Body of pancreas (tissue), 4 donors: ENCODE data around the gene COBL. TPM values are rescaled to one million over a fixed set of nuclear protein-coding genes. Genes with fewer than 3 reads are reported as not detected.

ENCODE experiments used
- ATAC-seq: fragments of 150-250 bp; one replicate; pipeline ENCODE4 v1.9.1; 2016
- DNase-seq, 4 donors: peaks; one replicate each; pipeline ENCODE4 v3.0.0-alpha.2; 2019
- H3K27ac ChIP-seq, 4 donors: fragments of 200-600 bp; sonication (generic); 1 replicate in 3 of 4; 2 replicates in 1 of 4; pipeline versions ENCODE4 v1.5.1 to v1.6.1; 2016 to 2019; ENCODE audit warnings: mild to moderate bottlenecking in 1 of 4, mixed read lengths in 1 of 4, moderate library complexity in 1 of 4
- H3K27me3 ChIP-seq, 2 donors: fragments of 200-600 bp; sonication (generic); one replicate each; pipeline ENCODE4 v1.6.0; 2016; ENCODE audit warnings: mild to moderate bottlenecking in 1 of 2
- H3K36me3 ChIP-seq, 2 donors: fragments of 200-600 bp; sonication (generic); replicated peaks in 1 of 2; 2 replicates each; pipeline ENCODE4 v1.5.1; 2016; ENCODE audit warnings: low read depth in 2 of 2; ENCODE audit not compliant: insufficient read depth in 1 of 2
- H3K4me1 ChIP-seq: fragments of 200-600 bp; sonication (generic); one replicate; pipeline ENCODE4 v1.6.0; 2016
- H3K4me3 ChIP-seq, 2 donors: fragments of 200-600 bp; sonication (generic); 1 replicate in 1 of 2; 2 replicates in 1 of 2; pipeline ENCODE4 v1.5.1; 2016 to 2019
- H3K9me3 ChIP-seq, 3 donors: fragments of 200-600 bp; sonication (generic); 1 replicate in 2 of 3; 2 replicates in 1 of 3; pipeline ENCODE4 v1.5.1; 2016
- POLR2A ChIP-seq, 3 donors: fragments of 450-650 bp; IDR thresholded peaks; one replicate each; pipeline ENCODE4 v1.6.1; 2016; ENCODE audit warnings: antibody characterized with exemption in 3 of 3, mild to moderate bottlenecking in 2 of 3
- WGBS, 2 donors: methylation state at CpG; one replicate each; pipeline ENCODE4 v1.1.5; 2017; 5-methylcytosine and 5-hydroxymethylcytosine counted together
- intact Hi-C: fragments of 100-400 bp; cut with DNase I; formaldehyde crosslinking; loops from one replicate; pipeline ENCODE4 v1.15.1; 2023
- total RNA-seq, 2 donors: library from RNA; depleted of rRNA; stranded (reverse); fragments of >200 nt; gene quantifications; one replicate each; pipeline ENCODE4 v1.1.0, GENCODE V29; 2016
- TF ChIP-seq, protein P1 (sequence below), 7 experiments: fragments of 450-650 bp in 4 of 7; fragments of 200-600 bp in 3 of 7; sonication (generic) in 3 of 7; IDR thresholded peaks; one replicate each; pipeline ENCODE4 v1.5.1; 2016 to 2019; ENCODE audit warnings: antibody characterized with exemption in 7 of 7

Gene COBL
- total RNA-seq, 2 donors from 2014 or later: 22.3 to 25.4 TPM

DNA sequence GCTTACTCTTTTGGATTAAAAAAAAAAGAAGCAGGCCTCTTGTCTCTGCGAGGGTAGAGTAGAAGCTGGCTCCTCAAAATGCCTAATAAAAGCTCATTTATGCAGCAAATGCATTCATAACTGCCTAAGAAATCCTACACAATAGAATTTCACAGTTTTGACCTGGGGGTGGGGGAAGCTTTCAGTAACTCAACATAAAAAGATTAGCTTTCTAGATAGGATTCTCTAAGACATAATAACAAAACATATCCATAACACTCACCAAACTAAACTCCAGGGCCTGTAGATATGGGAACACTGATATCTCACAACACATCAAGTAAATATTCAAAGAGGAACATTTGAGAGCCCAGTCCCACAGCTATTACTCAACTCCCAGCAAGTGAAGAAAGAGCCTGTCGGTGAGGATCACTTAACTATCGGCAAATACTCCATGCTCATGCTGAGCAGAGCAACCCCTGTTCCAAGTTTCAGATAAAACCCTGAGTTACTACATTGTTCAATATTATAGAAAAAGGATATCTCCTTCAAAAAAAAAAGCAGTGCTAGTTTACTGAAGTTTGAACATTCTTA lies 88.1 kb downstream of the COBL start:
- DNase-seq (no peak), ATAC-seq (no peak)
- Histone ChIP-seq H3K27ac (no peak overlapping the region), H3K27me3 (no peaks in the 10 kb centered on the region), H3K4me1 (peaks cover 11% of the 10 kb centered on the region), H3K36me3 (no peaks in the 10 kb centered on the region), H3K4me3 (no peak overlapping the region), H3K9me3 (no peaks in the 10 kb centered on the region)
- intact Hi-C loops: loop anchor here (10.0 kb wide), 1 partner anchor 136 kb away; no protein-coding TSS in a partner anchor
- WGBS, 2 donors: 69 to 74% methylated on average over 3 of the region's 3 CpGs
- no peak for TF ChIP-seq POLR2A (IDR thresholded peaks at IDR 0.05)
- TF ChIP-seq, protein P1, sequence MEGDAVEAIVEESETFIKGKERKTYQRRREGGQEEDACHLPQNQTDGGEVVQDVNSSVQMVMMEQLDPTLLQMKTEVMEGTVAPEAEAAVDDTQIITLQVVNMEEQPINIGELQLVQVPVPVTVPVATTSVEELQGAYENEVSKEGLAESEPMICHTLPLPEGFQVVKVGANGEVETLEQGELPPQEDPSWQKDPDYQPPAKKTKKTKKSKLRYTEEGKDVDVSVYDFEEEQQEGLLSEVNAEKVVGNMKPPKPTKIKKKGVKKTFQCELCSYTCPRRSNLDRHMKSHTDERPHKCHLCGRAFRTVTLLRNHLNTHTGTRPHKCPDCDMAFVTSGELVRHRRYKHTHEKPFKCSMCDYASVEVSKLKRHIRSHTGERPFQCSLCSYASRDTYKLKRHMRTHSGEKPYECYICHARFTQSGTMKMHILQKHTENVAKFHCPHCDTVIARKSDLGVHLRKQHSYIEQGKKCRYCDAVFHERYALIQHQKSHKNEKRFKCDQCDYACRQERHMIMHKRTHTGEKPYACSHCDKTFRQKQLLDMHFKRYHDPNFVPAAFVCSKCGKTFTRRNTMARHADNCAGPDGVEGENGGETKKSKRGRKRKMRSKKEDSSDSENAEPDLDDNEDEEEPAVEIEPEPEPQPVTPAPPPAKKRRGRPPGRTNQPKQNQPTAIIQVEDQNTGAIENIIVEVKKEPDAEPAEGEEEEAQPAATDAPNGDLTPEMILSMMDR (IDR thresholded peaks at IDR 0.05): no peak

DNA sequence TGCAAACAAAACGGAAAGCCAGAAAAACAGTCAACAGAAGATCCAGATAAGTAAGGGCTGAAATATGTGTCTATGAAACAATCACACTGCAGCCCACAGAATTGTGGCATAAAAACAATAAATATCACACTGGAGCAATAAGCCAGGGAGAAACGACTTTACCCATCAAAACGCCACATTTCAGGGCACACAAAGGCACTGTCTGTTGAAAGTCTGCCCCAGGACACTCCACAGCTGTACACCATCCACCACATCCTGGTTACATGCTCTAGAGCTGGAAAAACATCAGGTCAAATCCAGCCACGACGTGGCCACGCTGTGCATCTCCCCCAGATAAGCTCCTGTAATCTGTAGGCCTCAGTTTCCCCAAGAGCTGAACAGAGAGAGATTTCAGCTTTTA lies 88.7 kb downstream of the COBL start:
- Histone ChIP-seq H3K9me3 (no peaks in the 10 kb centered on the region), H3K36me3 (no peaks in the 10 kb centered on the region), H3K4me1 (peaks cover 6% of the 10 kb centered on the region), H3K27me3 (no peaks in the 10 kb centered on the region), H3K27ac (no peak overlapping the region), H3K4me3 (no peak overlapping the region)
- ATAC-seq (no peak), DNase-seq (no peak)
- WGBS, 2 donors: 71 to 76% methylated on average over 6 of the region's 6 CpGs
- intact Hi-C loops: loop anchor here (10.0 kb wide), 1 partner anchor 137 kb away; no protein-coding TSS in a partner anchor
- TF ChIP-seq, protein P1 (IDR thresholded peaks at IDR 0.05): no peak
- no peak for TF ChIP-seq POLR2A (IDR thresholded peaks at IDR 0.05)

DNA sequence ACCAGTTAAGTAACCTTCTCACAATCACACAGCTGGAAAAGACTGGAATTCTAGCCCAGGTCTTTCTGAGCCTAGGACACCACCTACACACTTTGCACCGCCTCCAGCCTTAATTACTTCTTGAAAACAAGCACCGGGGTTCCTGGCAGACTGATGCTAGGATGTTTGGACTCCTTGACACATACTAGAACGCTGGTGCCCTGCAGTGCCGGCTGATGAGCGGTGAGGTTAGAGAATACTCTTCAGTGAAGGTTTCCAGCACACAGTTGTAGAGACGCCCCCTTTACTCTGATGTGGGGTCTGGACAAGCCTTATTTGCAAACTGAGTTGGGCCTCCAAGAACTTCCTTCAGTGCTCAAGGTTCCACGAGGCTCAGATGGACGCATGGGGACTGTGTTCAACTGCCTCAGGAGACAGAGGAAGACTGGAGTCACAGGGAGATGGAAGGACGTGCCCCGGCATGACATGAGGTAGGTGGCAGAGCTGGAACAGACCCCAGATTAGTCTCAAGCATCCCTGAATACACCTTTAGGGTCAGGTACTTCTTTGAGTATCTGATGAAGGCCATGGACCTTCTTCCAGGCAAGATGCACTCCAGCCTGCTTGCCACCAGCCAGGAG lies 89.6 kb downstream of the COBL start:
- intact Hi-C loops: loop anchor here (10.0 kb wide), 1 partner anchor 138 kb away; no protein-coding TSS in a partner anchor
- H3K36me3 ChIP-seq: no peaks in the 10 kb centered on the region
- no peak for DNase-seq
- H3K4me1 ChIP-seq: peaks cover 6% of the 10 kb centered on the region
- H3K27ac ChIP-seq: no peak overlapping the region
- no peak for ATAC-seq
- H3K9me3 ChIP-seq: no peaks in the 10 kb centered on the region
- no peaks in the 10 kb centered on the region for H3K27me3 ChIP-seq
- 77 to 82% methylated on average over 10 of the region's 10 CpGs for WGBS, 2 donors
- no peak overlapping the region for H3K4me3 ChIP-seq
- TF ChIP-seq POLR2A (IDR thresholded peaks at IDR 0.05): no peak
- TF ChIP-seq, protein P1 (IDR thresholded peaks at IDR 0.05): no peak

DNA sequence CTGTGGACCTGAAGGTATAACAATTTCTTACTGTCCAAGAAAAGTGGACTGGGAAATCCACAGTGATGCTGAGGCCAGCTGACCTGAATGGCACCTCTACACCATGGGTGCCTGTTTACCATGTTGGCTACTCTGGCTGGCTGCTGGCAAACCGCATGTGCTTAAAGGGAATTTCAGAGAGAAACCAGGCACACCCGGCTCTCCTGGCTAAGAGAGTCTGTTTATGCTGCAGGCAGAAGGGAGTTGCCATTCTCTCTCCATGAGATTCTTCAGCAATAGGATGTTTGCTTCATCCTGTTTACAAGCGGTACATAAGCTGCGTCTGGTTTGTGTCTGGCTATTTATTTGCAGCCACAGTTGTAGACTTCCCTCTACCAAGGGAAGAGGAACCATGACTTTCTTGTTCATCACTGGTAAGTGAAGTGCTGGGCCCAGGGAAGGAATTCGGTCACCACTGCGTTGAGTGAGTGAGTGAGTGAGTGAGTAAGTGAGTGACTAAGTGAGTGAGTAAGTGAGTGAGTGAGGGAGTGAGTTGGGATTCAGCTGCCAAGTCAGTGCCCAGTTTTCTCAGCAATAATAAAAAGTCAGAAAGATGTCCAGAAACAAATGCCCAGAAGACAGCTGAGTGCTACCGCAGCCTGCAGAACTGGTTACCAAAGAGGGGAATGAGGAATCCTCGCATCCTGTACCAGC lies 90.4 kb downstream of the COBL start:
- no peak for TF ChIP-seq POLR2A (IDR thresholded peaks at IDR 0.05)
- TF ChIP-seq, protein P1 (IDR thresholded peaks at IDR 0.05): no peak
- no peak for DNase-seq
- Histone ChIP-seq H3K4me1 (peaks cover 6% of the 10 kb centered on the region), H3K27ac (no peak overlapping the region), H3K4me3 (no peak overlapping the region), H3K27me3 (no peaks in the 10 kb centered on the region), H3K9me3 (no peaks in the 10 kb centered on the region), H3K36me3 (no peaks in the 10 kb centered on the region)
- WGBS, 2 donors: 61 to 75% methylated on average over 8 of the region's 8 CpGs
- no peak for ATAC-seq
- intact Hi-C loops: loop anchor here (10.0 kb wide), 1 partner anchor 139 kb away; no protein-coding TSS in a partner anchor
